Midbrain (tissue), 1 donor: ENCODE measurements around the gene CD36.

ENCODE experiments used
- DNase-seq: peaks from one replicate; lab custom pipeline; 2025; lab: John Stamatoyannopoulos, UW

The CD36 gene

DNA sequence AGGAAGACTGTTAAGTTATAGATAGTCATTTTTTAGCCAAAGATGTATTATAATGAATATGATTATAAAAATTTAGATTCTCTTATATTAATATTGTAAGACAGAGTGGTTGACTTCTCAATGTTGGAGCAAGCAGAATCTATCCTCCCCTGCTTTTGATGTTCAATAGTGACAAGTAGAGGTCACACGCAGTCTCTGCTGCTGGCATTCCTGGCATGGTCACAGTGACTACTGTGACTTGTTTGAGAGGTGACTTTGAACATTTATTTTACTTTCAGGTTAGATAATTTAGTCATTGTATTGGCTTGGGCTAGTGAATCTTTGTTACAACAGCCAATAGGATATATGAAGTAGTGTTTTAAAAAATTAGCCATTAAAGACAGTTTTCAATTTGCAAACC is 13.7 kb upstream of the CD36 start:
- DNase-seq: no peak

DNA sequence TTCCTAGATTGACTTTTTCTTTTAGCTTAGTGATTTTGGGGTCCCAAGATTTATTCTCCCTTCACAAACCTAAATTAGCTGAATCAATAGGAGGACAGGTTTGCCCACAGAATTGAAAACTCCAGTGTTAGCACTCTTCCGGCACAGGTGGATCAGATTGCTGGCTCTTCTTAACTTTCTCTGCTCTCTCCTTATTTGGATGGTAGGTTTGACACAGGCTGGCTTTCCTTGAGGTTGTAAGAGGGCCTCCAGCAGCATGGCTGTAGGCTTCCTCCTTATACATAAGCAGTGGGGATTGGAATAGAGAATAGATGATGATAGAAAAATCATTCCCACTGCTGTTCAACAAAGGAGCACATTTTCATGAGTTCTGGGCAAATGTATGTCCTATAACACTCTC is 9.4 kb upstream of the CD36 start:
- no peak for DNase-seq

DNA sequence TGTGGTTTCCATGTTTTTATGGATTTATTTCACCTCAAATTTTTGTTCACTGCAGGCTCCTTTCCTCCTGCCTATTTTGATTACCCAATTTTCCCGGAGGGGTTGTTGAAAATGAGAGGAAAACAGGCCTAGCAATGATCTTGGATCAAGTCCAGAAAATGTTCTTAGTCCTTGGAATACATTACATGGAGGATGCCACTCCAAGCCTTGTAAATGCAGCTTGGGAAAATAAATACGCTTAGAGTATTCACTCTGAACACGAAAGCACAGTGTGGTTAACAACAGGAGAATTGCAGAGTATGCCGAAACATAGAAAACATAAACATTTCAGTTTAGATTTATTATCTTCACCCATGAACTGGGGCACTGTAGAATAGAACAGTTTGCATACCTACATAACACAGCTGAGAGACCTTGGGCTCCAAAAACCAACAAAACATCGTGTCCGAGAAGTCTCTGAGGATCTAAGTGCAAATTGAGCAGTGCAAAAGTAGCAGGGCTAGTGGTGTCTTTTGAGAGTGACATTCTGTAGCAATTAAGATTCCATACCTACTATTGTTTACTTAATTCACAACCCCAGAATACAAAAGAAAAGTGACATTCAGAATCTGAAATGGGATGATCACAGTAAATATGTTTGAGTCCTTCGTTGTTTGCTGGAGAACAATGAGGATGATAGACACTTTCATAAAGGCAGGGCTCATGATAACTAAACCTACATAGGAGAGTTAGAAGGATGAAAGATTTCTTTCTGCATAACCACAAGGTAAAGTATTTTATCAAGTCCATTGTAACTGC is 7.6 kb upstream of the CD36 start:
- DNase-seq: no peak

DNA sequence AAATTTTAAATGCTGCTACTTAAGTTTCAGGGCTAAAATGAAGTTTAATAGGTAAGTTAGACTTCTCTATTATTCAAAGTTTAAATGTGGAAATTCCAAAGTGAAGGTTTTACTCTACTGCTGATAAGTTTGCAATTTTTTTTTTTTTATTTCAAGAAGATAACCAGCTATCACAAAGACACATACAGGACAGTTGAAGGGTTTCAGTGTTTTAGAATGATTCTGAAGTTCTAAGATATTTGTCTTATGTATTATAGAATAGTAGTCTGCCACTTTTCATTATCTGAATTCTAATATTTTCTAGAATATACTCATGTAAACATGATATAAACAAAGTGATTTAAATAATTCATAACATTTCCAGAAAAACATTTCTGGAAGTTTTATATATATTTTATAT is 7.0 kb upstream of the CD36 start:
- no peak for DNase-seq

DNA sequence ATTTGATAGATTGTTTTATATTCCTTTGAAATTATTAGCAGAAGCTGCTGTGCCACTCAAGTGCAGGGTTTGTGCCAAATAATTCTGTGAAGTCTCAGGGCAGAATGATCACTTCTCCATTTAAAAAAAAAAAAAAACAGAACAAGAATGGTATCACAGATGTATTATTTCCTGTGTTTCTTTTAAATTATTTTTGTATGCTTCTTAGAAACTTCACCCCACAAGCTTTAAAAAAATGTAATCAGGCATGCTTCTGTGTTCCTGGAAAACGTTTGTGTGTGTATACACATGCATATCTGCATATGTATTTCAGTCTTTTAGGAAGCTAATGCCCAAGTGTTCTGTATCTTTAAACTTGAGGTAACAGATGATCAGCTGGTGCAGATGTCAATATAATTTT is 6.3 kb upstream of the CD36 start:
- no peak for DNase-seq

DNA sequence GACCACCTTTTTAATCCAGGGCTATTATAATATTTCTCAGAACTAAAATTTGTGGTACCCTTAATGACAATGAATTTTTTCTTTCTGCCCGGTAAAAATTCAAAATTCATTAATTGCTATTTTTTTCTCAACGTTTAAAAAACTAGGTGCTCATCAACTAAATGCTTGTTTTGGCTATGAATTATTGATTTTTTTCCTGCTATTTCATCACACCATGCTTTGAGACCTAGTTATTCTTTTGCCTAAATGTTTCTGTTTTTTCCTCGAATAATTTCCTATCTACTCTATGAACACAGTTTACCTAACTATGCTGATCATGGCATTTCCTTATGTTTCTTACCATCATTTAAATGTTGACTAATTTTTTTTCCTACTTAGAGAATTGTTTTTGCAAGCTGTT is 5.6 kb upstream of the CD36 start:
- no peak for DNase-seq

DNA sequence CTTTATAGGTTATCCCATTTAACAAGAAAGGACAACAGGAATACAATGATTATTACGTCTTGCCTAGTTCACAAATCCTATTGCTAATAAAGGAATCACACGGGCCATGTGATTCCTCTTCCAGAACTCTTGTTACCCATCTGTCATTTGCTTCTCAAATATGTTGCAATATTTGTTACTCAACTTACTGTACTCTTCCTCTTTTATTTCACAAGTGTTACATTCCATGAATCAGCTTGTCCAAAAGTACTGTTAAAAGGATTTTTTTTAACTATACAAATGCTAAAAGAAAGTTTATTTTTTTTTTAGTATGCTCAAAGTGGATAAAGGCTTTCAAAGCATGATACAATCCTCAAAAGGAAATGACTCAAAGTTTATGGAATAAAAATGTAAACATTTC is 3.9 kb upstream of the CD36 start:
- DNase-seq: no peak

DNA sequence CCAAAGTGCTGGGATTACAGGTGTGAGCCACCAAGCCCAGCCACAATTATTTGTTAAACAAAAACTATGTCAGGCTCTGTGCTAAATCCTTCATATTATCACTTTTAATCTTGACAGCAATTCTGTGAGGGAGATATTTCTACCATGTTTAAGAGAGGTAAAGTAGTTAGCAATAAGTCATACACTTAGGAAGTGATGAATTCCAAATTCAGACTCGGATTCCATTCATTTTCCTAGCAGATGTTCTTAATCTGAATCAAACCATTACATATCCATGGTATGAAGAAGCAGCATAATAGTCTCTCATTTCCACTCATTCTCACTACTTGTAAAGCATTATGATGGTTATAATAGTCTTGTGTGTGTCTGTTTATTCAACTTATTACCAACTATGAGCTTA is 2.9 kb upstream of the CD36 start:
- DNase-seq: no peak

DNA sequence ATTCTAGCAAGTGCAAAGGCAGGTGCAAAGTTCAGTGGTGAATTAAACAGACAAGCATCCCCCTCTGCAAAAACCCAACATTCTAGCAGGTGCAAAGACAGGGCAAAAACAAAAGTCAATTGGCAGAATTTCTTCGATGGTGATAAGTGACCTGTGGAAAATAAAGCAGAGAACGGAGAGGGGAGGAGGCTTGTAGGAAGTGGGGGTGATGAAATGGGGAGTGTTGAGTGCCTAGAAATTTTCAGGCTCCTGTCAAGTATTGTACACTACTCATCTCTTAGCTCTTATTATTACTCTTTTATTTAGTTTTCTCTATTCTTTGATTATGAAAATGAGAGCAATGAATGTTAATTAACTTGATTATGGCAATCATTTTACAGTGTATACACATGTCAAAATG is 2.4 kb upstream of the CD36 start:
- no peak for DNase-seq

DNA sequence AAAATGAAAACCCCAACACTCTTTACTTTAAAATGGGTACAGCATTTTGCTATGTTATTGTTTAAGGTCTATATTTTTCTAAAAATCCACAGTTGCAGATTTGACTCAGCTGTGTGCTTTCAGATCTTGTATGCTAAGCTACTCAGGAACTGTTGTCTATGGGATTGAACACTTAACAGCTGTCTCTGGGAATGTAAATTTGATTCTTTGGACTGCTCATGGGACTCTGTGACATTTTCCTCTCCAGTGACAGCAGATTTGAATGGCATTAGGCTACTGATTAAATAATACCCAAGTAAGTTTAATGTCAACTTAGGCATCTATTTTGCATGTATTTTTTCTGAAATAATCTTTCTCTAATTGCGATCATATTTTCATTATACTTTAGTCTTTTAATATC is 1.7 kb upstream of the CD36 start:
- DNase-seq: no peak

DNA sequence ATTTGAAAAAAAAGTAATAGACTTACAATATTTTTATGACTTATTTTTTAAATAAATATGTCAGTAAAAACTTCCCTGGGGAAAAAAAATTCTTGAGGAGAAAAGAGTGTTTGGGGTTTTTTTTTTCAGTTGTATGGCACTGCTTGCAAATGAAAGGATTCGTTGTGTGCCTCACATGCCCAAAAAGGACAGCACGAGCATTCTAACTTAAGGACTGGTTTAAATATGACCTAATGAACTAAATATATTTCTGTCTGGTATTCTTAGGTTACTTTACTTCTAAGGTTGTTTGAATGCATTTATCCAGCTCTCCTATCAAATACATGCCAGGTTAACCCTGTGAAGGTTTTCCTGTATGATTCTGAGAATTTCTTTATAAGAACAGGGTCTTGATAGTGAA is 988 bp upstream of the CD36 start:
- no peak for DNase-seq

DNA sequence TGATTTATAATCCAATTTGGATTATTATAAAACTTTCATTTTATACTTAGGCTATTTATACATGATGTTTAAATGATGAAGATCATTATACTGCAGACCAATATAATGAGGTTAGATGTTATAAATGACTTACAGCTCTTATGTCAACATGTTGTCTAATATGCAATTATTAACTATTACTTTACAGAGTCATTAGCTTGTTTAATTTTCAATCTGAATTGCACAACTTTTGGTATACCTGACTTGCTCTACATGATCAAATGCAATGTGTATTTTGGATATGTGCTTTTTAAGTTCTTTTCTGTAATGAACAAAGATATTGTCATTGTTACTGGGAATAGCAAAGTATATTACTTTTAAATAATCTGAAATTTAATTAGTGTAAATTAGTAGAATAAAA is 569 bp downstream of the CD36 start:
- DNase-seq: no peak

DNA sequence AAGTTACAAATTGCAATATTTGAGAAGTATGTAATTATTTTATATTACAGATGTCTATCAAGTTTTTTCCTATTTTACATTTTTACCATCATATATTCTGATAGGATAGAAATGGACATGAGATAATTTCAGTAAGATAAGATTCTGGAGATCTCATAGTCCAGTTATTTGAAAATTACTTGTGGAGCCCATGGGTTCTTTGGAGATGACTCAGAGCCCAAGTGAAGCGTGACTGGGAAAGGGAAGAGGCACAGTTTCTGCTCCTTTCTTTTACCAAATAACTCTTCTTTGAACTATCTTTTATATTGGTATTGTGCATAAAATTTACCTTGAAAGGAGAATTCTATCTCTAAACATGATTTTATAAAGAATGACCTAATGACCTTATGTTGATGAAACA is 2.4 kb downstream of the CD36 start:
- DNase-seq: no peak

DNA sequence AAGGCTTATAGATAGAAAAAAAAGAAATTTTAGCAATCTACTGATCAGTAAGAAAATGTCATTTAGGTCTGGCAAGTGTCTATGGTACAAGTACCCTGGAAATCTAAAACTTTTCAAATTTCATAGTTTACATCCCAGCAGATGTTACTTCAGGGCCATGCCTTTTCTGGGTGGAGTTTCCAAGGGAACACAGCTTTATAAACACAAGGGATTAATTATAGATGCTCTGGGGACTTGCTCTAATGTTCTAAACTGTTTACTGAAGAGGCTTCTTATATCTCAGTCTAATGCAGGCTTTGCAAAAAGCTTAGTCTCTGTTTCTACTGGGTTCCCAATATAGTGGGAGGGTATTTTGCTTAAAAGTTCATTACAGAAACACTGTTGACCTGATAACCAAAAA is 3.1 kb downstream of the CD36 start:
- no peak for DNase-seq

DNA sequence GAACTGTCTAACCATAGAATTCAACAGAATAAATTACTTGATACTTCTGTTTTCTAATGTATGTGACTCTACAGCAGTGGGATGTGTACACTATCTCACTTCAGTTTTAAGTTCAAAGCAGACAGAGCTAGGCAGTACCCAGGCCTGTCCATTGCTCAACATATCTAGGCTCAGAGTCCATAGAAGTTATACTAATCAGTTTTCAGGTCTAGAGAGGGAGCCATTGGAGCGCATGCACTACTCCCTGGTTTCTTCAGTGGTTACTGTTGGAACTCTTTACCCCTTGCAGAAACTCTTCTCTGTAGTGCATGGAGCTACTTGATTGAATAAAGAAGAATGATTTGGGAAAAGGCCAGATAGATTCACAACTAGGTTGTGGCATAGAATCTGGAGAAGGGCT is 4.4 kb downstream of the CD36 start:
- DNase-seq: no peak

DNA sequence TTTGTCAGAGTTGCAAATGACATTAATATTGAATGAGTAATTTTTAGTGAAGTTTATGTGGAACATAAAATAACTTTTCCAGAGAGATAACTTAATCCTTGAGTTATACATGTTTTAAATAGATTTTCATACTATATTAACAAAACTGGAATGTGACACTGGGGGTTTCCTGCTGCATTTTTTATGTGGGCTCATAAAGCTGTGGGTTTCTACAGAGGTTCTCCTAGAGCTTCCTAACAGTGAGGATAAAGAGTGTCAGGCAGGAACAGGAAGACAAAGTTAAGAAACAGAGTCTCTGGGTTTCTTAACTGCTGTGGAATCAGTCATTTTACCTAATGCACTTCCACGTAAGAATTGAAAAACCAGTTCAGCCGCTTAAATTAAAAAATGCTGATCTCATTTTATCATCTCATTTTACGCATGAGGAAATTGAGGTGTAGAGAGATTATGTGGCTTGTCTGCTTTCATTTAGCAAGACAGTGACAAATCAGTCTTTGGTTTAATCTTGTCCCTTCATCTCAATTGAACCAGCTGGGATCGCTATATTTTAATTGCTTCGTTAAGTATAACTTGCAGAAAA is 5.0 kb downstream of the CD36 start:
- DNase-seq: no peak

DNA sequence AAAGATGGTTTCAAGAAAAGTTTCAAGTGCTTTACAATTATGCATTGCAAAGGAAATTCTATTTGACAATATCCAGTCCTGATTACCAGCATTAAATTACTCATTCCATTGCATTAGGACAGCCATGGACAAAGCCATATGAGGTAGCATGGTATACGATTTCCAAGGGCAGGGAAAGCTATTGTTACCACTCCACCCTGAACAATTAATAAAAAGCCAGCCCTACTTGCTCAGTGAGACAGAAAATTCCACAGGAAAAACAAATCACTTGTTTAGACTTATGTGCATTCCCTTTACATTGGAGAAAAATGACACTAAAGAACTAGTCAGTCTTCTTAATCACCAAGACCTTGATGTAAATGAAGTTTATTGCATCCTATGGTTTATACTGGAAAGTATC is 5.6 kb downstream of the CD36 start:
- DNase-seq: no peak

DNA sequence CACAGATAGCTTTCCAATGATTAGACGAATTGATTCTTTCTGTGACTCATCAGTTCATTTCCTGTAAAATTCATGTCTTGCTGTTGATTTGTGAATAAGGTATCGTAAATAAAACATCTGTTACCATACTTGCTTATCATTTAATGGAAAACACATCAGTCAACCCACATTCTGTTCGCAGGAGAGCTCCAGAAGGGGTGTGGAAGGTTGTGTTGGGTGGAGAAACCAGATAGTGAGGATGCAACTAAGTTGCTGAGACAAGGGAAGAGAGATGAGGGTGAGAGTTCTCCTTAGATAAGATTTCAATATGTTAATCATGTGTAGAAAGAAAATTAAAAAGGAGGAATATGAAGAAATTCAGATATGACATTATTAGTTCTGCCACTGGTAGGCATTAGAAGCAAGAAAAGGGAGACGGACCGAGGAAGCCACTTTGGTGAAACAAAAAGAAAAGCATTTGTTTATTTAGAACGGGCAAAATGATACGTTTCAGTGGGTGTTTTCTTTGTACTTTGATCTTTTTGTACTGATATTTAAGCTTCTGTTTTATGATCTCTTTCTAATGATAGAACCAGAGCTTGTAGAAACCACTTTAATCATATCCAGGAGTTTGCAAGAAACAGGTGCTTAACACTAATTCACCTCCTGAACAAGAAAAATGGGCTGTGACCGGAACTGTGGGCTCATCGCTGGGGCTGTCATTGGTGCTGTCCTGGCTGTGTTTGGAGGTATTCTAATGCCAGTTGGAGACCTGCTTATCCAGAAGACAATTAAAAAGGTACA is 7.8 kb downstream of the CD36 start:
- no peak for DNase-seq

DNA sequence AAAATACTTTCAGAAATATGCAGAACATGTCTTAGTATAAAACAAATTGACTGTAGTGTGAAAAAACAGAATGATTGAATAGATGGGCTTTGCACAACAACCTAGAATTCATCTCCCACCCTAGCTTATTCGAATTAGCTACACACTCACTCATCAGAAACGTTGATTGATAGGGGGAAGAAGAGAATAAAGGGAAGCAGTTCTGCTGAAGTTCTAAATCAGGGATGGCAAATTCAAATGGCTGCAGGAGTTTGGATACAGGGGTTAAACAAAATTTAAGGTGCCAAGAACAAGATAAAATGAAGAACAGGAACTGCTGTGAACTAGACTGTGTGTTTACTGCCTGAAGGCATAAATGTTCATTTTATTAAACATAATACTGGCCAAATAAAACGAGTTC is 9.0 kb downstream of the CD36 start:
- DNase-seq: no peak

DNA sequence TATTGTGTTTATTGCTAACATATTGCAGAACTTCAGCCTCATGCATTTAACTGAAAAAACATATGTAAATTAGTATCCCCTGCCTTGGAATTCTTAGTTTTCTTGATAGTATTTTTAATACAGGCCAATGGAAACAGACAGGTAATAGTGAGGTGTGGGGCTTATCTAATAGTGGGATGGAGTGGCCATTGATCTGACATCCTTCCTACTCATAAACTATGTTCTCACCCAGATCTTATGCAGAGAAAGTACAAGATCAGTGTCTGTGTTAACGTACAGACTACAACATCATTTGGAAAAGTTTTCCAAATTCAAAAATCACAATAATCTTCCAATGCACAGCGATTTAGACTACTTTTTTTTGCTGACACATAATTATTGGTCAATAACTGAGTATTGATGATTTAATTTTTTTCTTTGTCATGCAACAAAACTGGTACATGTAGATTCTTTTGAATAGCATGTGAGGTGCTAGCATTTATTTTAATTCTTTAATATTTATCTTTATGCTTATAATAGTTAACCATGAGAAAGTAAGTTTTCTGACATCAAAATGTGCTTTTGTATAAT is 9.7 kb downstream of the CD36 start:
- no peak for DNase-seq

DNA sequence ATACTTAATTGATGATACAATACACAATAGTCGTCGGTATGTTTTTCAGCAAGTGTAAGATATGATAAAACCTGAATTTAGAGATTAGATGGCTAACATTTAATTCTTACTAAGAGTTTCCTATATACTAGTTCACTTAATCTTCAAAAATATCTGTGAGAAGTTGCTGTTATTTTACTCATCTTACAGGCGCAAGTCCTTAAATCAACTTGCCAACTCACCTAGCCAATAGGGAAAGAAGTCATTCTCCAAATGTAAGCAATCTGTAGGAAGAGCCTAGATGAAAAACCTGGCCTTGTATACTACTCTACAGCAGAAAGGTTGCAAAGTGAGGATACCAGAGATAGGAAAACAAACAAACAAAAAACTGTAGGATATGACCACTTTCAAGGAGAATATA is 10.6 kb downstream of the CD36 start:
- no peak for DNase-seq

DNA sequence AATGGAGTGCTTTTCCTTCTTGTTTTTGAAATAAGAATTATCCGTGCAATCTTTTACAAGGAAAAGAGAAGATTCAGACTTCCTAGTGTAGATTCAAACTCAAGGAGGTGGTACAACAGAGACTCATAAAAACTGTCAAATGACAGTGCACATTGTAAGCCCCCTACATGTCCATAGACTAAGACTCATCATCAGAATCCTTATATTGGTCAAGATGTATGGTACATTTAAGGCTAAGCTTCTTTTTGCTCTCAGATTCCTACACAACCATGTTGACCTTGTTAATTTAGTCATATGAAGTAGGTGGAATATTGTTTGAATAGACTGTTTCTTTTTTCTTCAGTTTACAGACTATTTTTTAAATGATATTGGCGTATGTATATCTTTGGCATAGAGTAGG is 11.6 kb downstream of the CD36 start:
- no peak for DNase-seq

DNA sequence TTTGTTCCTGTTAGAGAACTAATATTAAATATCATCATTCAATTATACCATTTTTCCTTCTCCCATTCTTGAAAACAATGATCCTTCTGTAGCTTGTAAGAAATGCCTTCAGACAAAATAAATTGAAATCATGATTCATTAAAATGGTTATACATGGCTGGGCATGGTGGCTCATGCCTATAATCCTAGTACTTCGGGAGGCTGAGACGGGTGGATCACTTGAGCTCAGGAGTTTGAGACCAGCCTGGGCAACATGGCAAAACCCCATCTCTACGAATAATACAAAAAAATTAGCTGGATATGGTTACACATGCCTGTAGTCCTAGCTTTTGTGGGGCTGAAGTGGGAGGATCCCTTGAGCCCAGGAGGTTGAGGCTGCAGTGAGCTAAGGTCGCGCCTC is 13.0 kb downstream of the CD36 start:
- no peak for DNase-seq
